ENCODE measurements around the gene SPSB4. TPM values are rescaled to one million over a fixed set of nuclear protein-coding genes. Genes with fewer than 3 reads are reported as not detected.

SPSB4 gene
- total RNA-seq, 2 experiments from 2014 or later: not detected

GRCh38 chr3:141055136-141055535 is 4.0 kb downstream of the SPSB4 start:
- Histone ChIP-seq H3K79me2 (ENCODE audit: insufficient read depth, low read depth, low read length) (no peaks in the 10 kb centered on the region), H2AFZ (ENCODE audit: low read length) (no peak overlapping the region), H3K27ac (ENCODE audit: low read depth, low read length, poor library complexity, severe bottlenecking) (no peak overlapping the region), H4K20me1 (ENCODE audit: insufficient read depth, low read length) (no peaks in the 10 kb centered on the region), H3K9me3 (ENCODE audit: low read length) (no peaks in the 10 kb centered on the region), H3K36me3 (ENCODE audit: insufficient read depth, low read length) (no peaks in the 10 kb centered on the region), H3K4me3 (ENCODE audit: low read depth, low read length, poor library complexity, severe bottlenecking) (no peak overlapping the region), H3K4me2 (ENCODE audit: low read length) (no peak overlapping the region), H3K4me1 (ENCODE audit: insufficient read depth, low read length, poor library complexity, severe bottlenecking) (no peaks in the 10 kb centered on the region), H3K9me2 (ENCODE audit: insufficient read depth, low read length) (no peaks in the 10 kb centered on the region)
- DNase-seq (ENCODE audit: low spot score): no peak
- BruUV-seq (replicated peaks): no TSS peak
- TF ChIP-seq EZH2phosphoT487 (IDR thresholded peaks at IDR 0.05; ENCODE audit: borderline replicate concordance, low read depth, low read length): no peak
- TF ChIP-seq, protein P1, sequence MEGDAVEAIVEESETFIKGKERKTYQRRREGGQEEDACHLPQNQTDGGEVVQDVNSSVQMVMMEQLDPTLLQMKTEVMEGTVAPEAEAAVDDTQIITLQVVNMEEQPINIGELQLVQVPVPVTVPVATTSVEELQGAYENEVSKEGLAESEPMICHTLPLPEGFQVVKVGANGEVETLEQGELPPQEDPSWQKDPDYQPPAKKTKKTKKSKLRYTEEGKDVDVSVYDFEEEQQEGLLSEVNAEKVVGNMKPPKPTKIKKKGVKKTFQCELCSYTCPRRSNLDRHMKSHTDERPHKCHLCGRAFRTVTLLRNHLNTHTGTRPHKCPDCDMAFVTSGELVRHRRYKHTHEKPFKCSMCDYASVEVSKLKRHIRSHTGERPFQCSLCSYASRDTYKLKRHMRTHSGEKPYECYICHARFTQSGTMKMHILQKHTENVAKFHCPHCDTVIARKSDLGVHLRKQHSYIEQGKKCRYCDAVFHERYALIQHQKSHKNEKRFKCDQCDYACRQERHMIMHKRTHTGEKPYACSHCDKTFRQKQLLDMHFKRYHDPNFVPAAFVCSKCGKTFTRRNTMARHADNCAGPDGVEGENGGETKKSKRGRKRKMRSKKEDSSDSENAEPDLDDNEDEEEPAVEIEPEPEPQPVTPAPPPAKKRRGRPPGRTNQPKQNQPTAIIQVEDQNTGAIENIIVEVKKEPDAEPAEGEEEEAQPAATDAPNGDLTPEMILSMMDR (conservative IDR thresholded peaks at IDR 0.05; ENCODE audit: low read length): no peak
- CTCF ChIA-PET (ENCODE audit: unreplicated experiment): no interaction called here
- POLR2A ChIA-PET: no interaction called here
- intact Hi-C loops (cut with micrococcal nuclease; ENCODE audit: unreplicated experiment): no loop called here

DNA sequence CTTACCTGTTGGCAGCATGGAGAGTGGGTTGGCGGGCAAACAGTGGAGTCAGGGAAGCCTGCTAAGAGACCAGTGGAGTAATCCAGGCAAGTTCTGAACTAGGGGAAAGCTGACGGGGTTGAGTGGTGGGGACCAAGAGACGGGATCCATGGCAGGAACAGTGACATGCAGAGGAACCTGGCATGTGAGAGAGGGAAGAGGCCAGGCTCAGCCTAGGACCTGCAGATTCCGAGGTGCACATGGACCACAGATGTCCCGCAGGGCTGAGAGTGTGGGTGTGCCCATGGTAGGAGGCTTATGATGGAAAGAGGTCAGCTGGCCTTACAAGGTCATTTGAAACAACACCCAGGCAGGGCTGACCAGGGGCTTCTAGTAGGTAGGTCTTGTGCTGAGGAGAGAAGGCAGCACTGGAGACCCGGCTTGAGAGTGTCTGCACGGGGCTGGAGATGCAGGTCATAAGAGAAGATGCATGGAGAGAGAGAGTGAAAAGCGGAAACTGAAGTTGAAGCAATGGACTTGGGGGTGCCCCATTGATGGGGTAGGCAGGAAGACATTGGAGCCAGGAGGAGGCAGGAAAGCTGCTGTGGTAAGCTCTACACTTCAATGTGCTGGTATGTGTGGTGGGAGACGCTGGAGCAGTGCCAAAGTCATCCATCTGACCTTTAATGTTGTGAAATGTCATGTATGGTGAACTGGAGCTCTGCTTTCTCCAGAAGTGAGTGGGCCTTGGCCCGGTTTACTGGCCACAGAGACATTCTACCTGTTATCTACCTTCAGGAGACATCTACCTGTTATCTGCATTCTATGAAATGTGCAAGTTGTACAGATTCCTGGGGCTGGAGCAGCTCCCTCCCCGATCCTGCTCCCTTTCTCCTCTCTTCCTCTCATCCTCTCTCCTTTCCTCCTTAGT is 4.6 kb downstream of the SPSB4 start:
- no peaks in the 10 kb centered on the region for H3K79me2 ChIP-seq (ENCODE audit: insufficient read depth, low read depth, low read length)
- no peak overlapping the region for H3K27ac ChIP-seq (ENCODE audit: low read depth, low read length, poor library complexity, severe bottlenecking)
- DNase-seq (ENCODE audit: low spot score): no peak
- H3K9me2 ChIP-seq (ENCODE audit: insufficient read depth, low read length): no peaks in the 10 kb centered on the region
- no TSS peak for BruUV-seq (replicated peaks)
- H3K4me1 ChIP-seq (ENCODE audit: insufficient read depth, low read length, poor library complexity, severe bottlenecking): no peaks in the 10 kb centered on the region
- intact Hi-C loops (cut with micrococcal nuclease; ENCODE audit: unreplicated experiment): no loop called here
- TF ChIP-seq EZH2phosphoT487 (IDR thresholded peaks at IDR 0.05; ENCODE audit: borderline replicate concordance, low read depth, low read length): no peak
- POLR2A ChIA-PET: no interaction called here
- no peak overlapping the region for H2AFZ ChIP-seq (ENCODE audit: low read length)
- H3K4me3 ChIP-seq (ENCODE audit: low read depth, low read length, poor library complexity, severe bottlenecking): no peak overlapping the region
- H3K9me3 ChIP-seq (ENCODE audit: low read length): no peaks in the 10 kb centered on the region
- no peak overlapping the region for H3K4me2 ChIP-seq (ENCODE audit: low read length)
- no peaks in the 10 kb centered on the region for H3K36me3 ChIP-seq (ENCODE audit: insufficient read depth, low read length)
- CTCF ChIA-PET (ENCODE audit: unreplicated experiment): no interaction called here
- no peaks in the 10 kb centered on the region for H4K20me1 ChIP-seq (ENCODE audit: insufficient read depth, low read length)

- Histone ChIP-seq H2AFZ (ENCODE audit: low read length) (no peak overlapping the region), H4K20me1 (ENCODE audit: insufficient read depth, low read length) (no peaks in the 10 kb centered on the region), H3K9me2 (ENCODE audit: insufficient read depth, low read length) (no peaks in the 10 kb centered on the region), H3K4me1 (ENCODE audit: insufficient read depth, low read length, poor library complexity, severe bottlenecking) (no peaks in the 10 kb centered on the region), H3K4me3 (ENCODE audit: low read depth, low read length, poor library complexity, severe bottlenecking) (no peak overlapping the region), H3K36me3 (ENCODE audit: insufficient read depth, low read length) (no peaks in the 10 kb centered on the region), H3K79me2 (ENCODE audit: insufficient read depth, low read depth, low read length) (no peaks in the 10 kb centered on the region), H3K4me2 (ENCODE audit: low read length) (no peak overlapping the region), H3K27ac (ENCODE audit: low read depth, low read length, poor library complexity, severe bottlenecking) (no peak overlapping the region), H3K9me3 (ENCODE audit: low read length) (no peaks in the 10 kb centered on the region)
- intact Hi-C loops (cut with micrococcal nuclease; ENCODE audit: unreplicated experiment): no loop called here
- ChIA-PET POLR2A (interaction anchor here (0.6 to 1.0 kb wide), 2 partner anchors 11 to 582 kb away, joined by 3 to 4 read pairs; no protein-coding TSS in a partner anchor), CTCF (ENCODE audit: unreplicated experiment) (no interaction called here)
- no peak for DNase-seq (ENCODE audit: low spot score)
- no TSS peak for BruUV-seq (replicated peaks)
- TF ChIP-seq, protein P1 (conservative IDR thresholded peaks at IDR 0.05; ENCODE audit: low read length): no peak
- no peak for TF ChIP-seq EZH2phosphoT487 (IDR thresholded peaks at IDR 0.05; ENCODE audit: borderline replicate concordance, low read depth, low read length)
These were observed 5.6 kb downstream of the SPSB4 start for GRCh38 chr3:141056751-141057171.
